ENCODE results near the gene SSNA1. TPM values are rescaled to one million over a fixed set of nuclear protein-coding genes. Genes with fewer than 3 reads are reported as not detected.

SSNA1 gene
- total RNA-seq, 4 donors from 2014 or later = 42.0 to 97.5 (median 62.8) TPM

DNA sequence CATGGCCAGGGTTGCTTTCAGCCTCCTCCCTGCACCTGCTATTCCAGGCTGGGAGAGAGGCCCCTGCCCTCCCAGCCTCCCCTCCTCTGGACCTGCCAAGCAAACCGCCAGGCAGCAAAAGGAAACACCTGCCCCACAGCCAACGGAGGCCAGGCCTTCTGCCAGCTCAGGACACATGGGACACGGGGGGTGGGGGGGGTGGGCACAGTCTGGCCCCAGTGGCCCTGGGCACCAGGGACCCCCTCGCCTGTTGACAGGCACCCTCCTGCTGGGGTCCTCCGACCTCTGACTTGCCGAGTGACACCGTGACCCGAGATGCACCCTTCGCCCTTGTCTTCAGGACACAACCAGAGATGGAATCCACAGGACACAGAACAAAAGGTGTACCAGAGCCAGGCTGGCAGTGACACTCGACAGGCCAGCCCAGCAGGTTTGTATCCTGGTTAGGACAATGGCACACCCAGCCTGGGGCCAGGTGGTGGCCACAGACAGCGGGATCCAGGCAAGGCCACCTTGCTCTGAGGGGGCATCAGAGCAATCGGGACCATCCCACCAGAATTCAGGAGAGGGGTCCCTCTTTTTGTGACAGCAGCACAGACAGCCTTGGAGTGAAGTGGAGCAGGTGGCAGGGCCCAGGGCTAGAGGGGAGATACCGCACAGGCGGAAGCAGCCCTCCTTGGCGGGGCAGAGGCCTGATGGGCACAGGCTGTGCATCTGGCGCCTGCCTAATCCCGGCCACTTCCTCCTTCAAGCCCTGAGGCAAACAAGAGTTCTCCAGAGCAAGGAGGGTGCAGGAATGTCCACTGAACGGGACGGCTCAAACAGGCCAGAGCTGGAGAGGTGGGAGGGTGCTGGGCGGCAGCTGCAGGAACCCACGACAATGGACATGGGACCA lies 15.3 kb upstream of the SSNA1 start:
- Histone ChIP-seq H3K36me3 (peaks cover 0 to 4% of the 10 kb centered on the region in 2 donors), H3K4me3 (replicated peaks in 1 of 3) (no peak overlapping the region), H3K4me1 (peaks cover 4 to 18% of the 10 kb centered on the region in 2 donors), H3K27me3 (no peaks in the 10 kb centered on the region), H3K9me3 (no peaks in the 10 kb centered on the region), H3K27ac (no peak overlapping the region)
- TF ChIP-seq POLR2A (IDR thresholded peaks at IDR 0.05) = no peak
- TF ChIP-seq, protein P1, sequence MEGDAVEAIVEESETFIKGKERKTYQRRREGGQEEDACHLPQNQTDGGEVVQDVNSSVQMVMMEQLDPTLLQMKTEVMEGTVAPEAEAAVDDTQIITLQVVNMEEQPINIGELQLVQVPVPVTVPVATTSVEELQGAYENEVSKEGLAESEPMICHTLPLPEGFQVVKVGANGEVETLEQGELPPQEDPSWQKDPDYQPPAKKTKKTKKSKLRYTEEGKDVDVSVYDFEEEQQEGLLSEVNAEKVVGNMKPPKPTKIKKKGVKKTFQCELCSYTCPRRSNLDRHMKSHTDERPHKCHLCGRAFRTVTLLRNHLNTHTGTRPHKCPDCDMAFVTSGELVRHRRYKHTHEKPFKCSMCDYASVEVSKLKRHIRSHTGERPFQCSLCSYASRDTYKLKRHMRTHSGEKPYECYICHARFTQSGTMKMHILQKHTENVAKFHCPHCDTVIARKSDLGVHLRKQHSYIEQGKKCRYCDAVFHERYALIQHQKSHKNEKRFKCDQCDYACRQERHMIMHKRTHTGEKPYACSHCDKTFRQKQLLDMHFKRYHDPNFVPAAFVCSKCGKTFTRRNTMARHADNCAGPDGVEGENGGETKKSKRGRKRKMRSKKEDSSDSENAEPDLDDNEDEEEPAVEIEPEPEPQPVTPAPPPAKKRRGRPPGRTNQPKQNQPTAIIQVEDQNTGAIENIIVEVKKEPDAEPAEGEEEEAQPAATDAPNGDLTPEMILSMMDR (IDR thresholded peaks at IDR 0.05) = no peak
- intact Hi-C loops (cut with DNase I) = no loop called here
- no peak for DNase-seq
- 60 to 76% methylated on average over 7 to 12 of the region's 21 CpGs for WGBS, 2 donors

DNA sequence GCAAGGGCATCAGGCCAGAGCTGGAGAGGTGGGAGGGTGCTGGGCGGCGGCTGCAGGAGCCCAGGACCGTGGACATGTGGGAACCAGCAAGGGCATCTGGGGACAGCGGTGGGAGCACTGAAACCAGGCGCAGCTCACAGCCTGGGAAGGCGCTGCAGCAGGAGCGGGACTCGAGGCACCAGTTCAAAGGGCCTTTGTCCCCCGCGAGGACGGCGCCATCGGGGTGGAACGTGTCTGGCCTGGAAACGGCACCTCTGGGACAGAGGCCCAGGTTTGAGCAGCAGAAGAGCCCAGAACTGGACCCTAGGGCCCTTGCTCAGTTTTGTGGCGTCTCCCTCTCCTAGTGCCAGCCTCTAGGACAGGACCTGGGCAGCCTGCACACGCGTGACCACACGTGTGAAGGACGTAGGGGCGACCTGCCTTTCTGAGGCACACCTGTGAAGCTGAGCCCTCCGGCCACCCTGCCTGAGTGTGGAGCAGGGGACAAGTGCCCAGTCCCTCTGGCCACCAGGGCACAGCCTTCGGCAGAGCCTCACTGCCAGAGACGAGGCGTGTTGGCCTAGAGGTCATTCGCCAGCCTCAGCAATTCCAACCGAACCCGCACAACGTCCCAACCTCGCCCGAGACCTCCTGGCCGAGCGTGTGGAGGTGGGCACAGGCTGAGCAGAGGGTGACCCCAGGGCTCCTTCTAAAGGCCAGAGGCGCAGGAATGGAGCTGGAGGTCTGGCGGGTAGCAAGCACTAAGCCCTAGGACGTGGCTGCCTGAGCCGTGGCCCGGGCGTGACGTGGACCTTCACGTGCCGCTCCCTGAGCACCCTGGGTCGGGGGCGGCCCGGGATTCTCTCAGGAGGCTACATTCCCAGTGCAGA lies 14.4 kb upstream of the SSNA1 start:
- Histone ChIP-seq H3K4me1 (peaks cover 0 to 9% of the 10 kb centered on the region in 2 donors), H3K9me3 (no peaks in the 10 kb centered on the region), H3K36me3 (peaks cover 0 to 7% of the 10 kb centered on the region in 2 donors), H3K4me3 (replicated peaks in 1 of 3) (no peak overlapping the region), H3K27ac (no peak overlapping the region), H3K27me3 (no peaks in the 10 kb centered on the region)
- DNase-seq = no peak
- WGBS, 2 donors = 79 to 84% methylated on average over 20 to 44 of the region's 45 CpGs
- intact Hi-C loops (cut with DNase I) = no loop called here
- TF ChIP-seq, protein P1 (IDR thresholded peaks at IDR 0.05) = no peak
- TF ChIP-seq POLR2A (IDR thresholded peaks at IDR 0.05) = no peak

DNA sequence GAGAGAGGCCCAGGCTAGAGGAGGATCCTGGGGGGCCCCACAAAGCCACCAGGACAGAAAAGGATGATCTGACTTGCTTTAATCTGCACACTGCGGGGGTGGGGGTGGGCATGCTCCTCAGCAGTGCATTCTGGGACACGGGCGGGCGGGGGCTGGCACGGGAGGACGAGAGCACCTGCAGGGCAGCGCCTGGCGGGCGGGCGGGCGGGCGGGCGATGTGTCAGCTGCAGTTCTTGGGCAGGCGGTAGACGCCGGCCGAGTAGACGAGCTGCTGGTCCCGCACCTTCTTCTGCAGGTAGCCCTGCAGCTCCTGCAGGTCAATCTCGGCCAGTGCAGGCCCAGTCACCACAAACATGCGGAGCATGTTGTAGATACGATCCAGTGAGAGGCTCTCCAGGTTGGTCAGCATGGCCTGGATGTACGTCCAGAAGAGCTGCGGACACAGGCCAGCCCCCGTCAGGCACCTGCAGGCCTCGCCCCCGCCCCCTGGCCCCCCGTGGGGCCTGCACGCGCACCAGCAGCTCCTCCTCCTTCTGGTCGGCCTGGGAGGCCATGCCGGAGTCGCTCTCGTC lies 13.7 kb upstream of the SSNA1 start:
- H3K9me3 ChIP-seq = no peaks in the 10 kb centered on the region
- no peaks in the 10 kb centered on the region for H3K27me3 ChIP-seq
- TF ChIP-seq, protein P1 (IDR thresholded peaks at IDR 0.05) = no peak
- TF ChIP-seq POLR2A (IDR thresholded peaks at IDR 0.05) = no peak
- no peak for DNase-seq
- 10% methylated on average over 9 of the region's 34 CpGs; no CpG with 5 or more reads in 1 of the 2 donors for WGBS, 2 donors
- H3K4me1 ChIP-seq = peaks cover 0 to 1% of the 10 kb centered on the region in 2 donors
- no peak overlapping the region for H3K27ac ChIP-seq
- H3K36me3 ChIP-seq = peaks cover 5 to 12% of the 10 kb centered on the region in 2 donors
- no peak overlapping the region for H3K4me3 ChIP-seq (replicated peaks in 1 of 3)
- intact Hi-C loops (cut with DNase I) = no loop called here

DNA sequence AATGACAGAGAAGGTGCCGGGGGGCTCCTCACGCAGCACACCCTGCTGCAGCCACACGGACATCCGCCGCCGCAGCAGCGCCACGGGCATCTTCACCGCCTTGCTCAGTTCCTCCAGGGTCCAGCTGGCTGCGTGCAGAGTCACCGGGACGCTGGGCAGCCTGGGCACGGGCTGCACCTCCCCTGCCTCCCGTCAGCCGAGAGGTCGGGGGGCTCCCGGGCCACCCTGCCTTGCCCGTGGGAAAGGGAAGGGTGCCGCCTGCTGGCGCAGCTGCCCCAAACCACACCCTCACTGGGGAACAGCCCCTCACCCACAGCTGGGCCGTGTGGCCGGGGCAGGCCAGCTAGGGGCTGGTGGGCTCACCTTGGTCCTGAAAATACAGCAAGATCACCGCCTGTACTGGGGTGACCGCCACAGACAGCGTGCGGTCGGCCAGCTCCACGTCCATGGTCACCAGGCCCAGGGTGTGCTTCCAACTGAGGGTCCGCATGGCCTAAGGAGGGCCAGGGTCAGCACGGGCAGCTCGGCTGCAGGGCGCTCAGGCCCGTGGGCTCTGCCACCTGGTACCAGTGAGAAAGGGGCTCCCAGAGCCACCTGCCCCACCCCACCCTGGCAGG lies 13.0 kb upstream of the SSNA1 start:
- no peak overlapping the region for H3K27ac ChIP-seq
- no peaks in the 10 kb centered on the region for H3K4me1 ChIP-seq
- intact Hi-C loops (cut with DNase I) = no loop called here
- 27 to 78% methylated on average over 4 to 5 of the region's 33 CpGs for WGBS, 2 donors
- peaks cover 11 to 19% of the 10 kb centered on the region in 2 donors for H3K36me3 ChIP-seq
- TF ChIP-seq, protein P1 (IDR thresholded peaks at IDR 0.05) = no peak
- no peak for TF ChIP-seq POLR2A (IDR thresholded peaks at IDR 0.05)
- no peak for DNase-seq
- no peaks in the 10 kb centered on the region for H3K27me3 ChIP-seq
- H3K4me3 ChIP-seq (replicated peaks in 1 of 3) = no peak overlapping the region
- no peaks in the 10 kb centered on the region for H3K9me3 ChIP-seq

All from thyroid gland (tissue), 4 donors.